Fibroblast of peridontal ligament (primary cell): ENCODE measurements around the gene ECI2.
"Not testable (repeated sequence)": the region's sequence is repeated elsewhere in the genome, so short reads cannot be mapped to it uniquely, and the experiment has no call there.

ENCODE experiments used
- DNase-seq: peaks from one replicate; pipeline ENCODE4 v3.0.0-alpha.2; 2010; ENCODE audit errors: extremely low read depth

ECI2 gene

DNA sequence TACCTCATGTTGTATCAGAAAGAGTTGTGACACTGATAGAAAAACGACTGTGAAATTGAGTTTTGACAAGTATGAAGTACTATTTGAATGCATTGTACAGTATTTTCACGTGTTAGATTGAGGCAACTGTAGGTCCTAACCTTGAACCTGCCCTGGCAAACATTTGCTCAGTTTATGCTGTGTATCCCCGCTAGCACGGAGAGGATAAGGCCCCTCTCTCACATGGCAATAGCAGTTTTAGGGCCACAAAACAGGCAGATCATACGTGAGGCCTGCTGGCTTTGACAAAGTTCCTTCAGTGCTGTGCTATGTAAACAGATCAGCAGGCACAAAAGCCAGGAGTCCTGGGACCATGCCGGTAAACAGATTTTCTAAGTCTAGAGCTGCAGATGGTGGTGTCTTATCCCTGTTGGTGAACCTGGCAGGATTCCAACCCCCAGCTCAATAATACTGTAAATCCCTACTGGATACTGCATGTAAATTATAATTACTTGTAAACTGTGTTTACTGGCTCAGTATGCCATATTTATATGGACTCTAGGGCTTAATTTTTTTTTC, 32.6 kb downstream of the ECI2 start:
- DNase-seq = no peak

DNA sequence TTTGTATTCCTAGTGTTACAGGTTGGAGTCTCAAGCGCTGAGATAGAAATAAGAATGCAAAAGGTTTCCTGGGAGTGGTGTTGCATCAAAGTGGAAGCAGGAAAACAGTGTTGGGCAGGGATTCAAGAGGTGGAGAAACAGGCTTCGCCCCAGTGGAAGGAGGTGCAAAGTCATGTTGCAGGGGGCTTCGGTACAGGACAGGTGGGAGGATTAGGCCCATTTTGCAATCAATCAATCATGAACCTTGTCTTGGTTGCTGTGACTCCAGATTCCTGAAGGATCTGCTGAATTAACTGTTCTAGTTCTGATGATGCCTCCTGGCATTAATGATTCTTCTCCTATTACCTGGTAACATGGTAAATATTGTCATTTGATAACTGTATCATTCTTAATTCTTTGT, 34.1 kb downstream of the ECI2 start:
- no peak for DNase-seq

DNA sequence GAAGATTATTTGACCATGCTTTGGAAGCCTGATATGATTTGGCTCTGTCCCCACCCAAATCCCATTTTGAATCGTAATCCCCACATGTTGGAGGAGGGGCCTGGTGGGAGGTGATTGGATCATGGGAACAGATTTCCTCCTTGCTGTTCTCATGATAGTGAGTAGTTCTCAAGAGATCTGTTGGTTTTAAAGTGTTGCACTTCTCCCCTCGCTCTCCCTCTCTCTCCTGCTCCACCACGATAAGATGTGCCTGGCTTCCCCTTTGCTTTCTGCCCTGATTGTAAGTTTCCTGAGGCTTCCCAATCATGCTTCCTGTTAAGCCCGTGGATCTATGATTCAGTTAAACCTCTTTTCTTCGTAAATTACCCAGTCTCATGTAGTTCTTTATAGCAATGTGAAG, 34.7 kb downstream of the ECI2 start:
- no peak for DNase-seq

DNA sequence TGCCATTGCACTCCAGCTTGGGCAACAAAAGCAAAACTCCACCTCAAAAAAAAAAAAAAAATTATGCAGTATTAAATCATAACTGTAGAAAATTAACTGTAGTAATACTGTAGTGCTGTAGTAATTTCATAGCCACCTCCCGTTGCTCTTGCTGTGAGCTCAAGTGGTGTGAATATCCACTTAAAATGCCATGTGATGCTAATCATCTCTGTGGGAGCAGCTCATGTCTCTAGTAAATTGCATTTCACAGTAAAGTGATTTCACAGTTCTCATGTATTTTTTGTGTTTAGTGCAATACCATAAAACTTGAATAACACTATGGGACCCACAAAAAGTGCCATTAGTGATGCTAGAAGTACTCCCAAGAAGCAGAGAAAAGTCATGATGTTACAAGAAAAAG, 42.1 kb downstream of the ECI2 start:
- DNase-seq = no peak

DNA sequence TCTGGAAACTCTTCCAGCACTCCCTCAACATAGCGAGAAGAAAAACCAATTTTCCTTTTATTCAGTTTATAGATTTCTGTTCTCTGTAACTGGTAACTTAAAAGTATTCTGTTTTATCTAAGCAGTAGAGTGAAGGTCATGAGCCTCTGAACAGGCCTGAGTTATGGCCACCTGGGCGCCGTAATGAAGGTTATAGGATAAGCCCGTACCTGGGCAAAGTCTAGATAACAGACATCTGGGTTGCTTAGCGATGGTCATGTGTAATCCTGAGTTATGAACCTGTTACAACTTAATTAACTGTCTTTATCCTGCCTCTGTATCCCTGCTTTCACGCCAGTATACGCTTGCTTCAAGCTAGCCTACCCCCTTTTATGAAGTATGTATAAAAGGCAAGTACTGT, 43.4 kb downstream of the ECI2 start:
- no peak for DNase-seq

DNA sequence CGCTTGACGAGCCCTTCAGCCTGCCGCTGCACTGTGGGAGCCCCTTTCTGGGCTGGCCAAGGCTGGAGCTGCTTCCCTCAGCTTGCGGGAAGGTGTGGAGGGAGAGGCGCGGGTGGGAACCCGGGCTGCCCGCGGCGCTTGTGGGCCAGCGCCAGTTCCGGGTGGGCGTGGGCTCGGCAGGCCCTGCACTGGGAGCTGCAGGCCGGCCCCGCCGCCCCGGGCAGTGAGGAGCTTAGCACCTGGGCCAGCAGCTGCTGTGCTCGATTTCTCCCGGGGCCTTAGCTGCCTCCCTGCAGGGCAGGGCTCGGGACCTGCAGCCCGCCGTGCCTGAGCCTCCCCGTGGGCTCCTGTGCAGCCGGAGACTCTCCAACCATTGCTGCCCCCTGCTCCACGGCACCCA, 45.3 kb downstream of the ECI2 start:
- DNase-seq = not testable (repeated sequence)

DNA sequence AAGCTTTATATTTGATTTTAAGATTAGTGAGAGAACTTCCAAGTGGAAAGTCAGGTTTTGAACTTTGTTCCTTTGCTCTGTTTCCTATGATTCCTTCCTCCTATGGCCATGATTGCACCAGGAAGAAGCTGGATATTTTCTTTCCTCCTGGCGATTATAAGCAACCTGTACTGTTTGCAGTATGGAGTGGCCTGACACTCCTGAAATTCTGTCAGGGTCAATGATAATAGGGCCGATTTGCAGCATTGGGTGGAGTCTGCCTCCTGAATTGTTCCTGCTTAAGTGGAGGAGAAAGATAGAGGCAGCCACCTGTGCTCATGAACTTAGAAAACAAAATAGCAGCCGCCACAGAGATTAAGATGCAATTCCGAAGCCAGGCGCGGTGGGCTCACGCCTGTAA, 46.7 kb downstream of the ECI2 start:
- no peak for DNase-seq

DNA sequence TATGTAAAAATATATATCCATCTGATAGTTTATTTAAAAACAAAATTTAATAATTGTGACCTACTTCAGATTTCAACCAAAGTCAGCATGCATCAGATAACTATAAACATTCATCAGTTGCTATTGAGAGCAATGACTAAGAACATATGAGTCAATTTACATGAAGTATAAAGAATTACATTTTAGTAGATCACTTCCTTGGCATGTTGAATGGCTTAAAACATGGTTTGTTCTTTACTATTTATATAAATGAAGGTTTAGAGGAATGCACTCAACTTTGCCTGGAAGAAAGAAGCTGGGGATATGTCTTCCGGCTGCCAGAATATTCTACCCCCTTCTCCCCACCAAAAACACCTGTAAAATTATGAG, 50.1 kb downstream of the ECI2 start:
- peak; percentile 58 for DNase-seq

DNA sequence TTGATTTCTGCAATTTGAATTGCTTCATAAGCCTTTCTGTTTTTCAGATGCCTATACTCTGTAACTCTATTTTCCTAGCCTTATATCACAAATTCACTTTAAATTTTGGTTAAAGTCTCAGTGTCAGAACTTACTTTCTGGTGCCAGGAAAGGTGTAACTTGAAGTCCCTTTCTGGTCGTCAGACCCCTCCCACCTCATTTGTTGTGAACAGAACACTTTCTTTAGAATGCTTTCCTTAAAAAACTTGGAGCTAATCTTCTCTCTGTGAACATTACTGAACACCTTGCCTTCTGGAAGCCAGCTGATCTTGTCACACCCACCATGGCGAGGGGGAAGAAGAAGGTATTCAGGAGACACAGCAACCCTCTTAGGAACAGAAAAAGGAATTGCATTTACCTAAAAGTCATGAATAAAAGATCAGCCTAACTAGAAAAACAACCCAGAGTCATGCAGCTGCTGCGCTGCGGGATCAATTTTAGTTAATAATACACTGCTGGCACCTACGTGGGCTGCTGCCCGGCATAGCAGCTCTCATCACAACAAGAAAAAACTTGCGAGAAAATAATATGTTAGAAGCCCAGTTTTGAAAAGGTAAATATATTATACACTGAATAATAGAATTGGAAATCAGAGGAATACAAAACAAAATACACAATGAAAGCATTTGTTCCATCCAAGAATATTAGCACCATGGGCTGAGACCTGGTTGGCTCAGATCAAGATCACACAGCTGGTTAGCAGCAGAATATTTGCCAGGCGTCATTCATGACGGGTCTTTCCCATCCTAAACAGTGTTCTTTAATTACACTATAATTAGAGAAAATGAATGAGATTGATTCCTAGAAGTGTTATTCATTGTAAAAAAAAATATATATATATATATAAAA, 50.7 kb downstream of the ECI2 start:
- DNase-seq = no peak

DNA sequence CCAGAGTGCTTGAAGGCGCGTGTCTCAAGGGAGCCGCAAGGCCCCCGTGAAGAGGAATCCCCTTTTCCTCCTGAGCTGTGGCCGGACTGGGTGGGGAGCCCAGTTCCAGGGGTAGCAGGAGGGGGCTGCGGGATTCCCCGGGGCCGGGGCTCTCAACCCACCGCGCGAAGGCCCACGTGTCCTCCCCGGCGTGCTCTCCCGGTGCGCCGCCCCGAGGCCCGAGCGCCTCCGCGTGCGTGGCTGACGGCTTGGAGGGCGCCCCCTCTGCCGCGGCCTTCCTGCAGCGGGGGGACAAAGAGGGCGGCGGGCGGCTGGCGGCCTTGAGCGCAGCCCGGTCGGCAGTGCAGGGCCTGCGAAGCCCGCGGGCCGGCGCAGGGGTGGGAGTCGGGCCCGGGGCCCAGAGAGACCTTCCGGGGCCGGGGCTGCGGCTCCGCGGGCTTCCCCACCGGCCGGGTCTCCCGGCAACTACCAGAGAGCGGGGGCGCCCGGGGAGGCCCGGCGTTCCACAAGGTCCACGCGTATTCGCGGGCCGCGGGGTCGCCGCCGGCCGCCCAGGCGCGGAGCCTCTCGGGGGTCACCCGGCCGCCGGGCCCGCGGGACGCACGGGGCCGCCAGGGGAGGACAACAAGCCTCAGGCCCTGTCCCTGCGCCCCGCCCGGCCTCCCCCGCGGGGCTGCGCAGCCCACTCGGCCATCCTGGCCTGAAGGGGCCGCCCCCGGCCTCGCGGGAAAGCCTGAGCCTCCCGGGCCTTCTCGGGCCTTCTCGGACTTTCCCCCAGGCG, 56.5 kb downstream of the ECI2 start, which contains the start of gene FAM217A:
FAM217A (minus strand) TSS at position 447 of the 781 bp plus-strand sequence. CDS start 1,723 bp downstream, outside the sequence.
- DNase-seq = no peak

DNA sequence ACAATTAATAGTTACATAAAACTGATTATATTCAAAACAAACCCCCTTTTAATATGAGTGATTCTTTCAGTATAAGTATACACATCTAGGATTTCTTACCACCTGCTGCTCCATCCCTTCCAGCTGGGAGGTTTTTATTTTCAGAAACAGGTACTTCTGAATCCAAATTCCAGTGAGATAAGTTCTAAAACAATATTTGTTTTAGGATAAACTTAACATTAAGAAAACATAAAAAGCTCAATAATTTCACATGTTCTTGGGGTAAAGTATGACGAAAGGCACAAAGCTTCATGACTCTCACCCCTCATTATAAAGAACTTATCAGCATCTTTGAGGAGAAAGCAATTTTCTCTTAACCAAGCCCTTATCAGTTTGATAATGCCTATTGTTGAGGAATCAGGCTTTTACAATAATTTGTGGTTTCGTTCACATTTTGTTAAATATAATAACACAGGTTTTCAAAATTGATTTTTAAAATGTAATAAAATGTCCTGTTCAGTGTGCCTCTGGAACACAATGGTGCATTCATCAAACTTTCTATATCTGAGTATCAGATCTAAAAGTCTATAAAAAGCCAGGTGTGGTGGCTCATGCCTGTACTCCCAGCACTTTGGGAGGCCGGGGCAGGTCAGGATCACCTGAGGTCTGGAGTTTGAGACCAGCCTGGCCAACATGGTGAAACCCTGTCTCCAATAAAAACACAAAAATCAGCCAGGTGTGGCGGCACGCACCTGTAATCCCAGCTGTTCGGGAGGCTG, 60.7 kb downstream of the ECI2 start:
- DNase-seq = no peak

DNA sequence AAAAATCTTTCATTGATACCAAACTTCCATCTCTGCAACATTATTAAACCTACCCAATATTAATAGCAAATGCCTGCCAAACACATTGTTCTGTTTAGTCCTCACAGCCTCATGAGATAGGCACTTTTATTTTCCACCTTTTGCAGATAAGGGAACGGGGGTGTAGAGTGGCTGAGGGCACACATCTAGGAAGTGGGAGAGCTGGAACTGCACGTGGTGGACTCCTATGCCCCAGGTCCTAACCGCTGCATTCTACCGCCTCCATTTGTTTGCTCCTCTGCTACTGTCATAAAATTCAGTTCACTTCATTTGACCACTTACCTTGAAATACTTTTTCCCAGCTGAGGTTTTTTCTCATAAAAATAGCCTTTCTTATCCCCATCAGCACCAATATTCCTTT, 64.0 kb downstream of the ECI2 start:
- DNase-seq = no peak

DNA sequence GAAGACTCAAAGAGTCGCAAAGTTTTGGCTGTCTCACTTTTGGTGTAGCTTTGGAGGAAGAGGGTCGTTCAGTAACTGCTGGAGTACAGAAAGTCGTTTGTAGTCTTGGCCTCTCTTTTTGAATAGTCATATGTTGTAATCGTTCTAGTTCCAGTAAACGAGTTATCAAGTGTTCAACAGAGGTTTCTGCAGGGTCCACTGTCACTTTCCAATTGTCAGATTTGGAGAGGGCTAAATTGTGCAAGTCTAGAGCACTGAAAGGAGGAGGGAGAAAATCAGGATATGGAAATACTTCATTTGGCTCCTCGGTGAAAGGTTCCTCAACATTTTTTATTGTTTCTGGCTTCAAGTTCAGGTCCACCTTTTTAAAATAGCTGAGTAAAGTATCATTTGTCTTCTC, 66.2 kb downstream of the ECI2 start:
- no peak for DNase-seq

DNA sequence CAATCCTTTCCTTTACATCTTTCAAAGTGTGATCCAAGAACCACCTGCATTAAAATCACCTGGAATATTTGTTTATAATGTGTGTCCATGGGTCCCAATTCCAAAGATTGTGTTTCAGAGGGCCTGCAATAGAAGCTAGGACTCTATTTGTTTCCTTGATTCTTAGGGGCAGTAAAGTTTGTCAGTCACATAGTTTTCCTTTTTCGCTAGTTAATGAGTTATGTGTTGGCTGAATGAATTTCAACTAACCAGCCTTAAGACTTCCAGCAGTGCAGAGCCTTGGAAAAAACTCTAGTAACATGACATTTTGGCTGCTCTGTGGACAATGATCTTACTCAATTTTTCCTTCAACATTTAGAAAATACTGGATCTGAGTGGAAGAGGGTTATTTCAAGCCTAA, 67.7 kb downstream of the ECI2 start:
- DNase-seq = no peak

DNA sequence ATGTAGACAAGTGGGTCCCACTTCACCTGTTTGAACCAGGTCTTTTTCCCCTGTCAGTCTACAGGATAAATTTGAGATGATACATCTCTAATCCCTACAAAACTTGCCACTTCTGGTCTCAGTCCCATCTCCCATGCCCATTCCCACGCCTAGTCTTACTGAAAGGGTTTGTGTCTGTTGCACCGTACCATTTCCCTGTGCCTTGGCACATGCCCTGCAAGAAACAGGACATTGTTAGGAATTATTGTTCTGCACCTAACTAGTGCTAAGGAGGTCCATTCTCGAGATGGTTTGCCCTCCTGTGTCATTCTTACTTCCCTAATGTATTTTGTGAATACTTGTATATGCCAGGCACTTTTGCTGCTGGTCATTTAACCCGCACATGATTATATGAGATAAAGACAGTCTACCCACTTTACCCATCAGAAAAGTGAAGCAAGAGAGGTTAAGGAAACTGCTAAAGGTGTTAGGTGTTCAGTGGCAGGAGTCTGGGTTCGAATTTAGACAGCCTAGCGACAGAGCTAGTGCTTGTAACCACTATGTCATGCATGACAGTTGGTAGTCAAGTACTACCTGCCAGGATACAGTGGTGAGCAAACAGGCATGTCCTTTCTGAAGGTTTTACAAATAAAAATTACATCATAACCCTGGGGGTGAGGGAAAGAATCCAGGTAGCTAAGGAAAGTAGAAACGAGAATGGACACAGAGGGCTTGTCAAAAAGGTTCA, 69.2 kb downstream of the ECI2 start:
- no peak for DNase-seq
